SHP77 treated with DMSO at 0.1 percent for 48 hours (cell line): Measurements from ENCODE around the gene NSG2.

Source experiments
- DNase-seq: peaks from one replicate; lab custom pipeline; 2025; lab: John Stamatoyannopoulos, UW

NSG2 gene

DNA sequence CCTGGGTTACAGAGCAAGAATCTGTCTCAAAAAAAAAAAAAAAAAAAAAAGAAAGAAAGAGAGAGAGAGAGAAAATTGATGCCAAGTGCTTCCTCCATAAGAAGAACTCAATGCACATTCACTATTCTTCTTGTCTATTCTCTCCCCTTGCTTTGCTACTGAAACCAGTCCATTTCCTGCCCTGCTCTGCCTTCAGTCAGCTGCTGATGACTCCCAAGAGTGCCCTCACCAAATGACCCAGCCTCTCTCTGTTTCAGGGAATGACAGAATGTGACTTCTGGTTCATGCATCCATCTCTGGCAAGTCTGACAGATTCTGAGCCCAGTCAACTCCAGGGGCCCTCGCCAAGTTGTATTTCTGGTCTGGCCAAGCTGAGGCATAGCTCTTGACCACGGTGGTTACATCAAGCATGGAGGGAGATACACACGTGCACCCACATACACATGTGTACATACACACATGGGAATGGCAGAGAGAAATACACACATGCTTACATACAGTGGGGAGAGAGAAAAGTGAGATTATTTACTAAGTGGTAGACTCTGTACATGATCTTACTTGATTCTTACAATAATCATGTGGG, 106.2 kb downstream of the NSG2 start:
- no peak for DNase-seq

DNA sequence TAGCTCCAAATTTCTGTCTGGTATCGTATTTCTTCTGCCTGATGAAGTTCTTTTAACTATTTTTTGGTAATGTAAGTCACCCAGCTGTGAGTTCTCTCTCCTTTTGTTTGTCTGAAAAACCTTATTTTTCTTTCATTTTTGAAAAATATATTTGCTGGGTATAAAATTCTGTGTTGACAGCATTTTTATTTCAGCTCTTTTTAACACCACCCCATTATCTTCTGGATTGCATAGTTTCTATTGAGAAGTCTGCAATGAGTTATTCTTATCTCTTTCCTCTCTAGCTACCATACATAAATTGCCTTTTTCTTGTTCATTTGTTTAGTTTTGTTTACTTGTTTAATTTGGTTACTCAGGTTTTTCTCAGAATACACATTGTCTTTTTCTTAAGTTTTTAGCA, 109.1 kb downstream of the NSG2 start:
- no peak for DNase-seq

DNA sequence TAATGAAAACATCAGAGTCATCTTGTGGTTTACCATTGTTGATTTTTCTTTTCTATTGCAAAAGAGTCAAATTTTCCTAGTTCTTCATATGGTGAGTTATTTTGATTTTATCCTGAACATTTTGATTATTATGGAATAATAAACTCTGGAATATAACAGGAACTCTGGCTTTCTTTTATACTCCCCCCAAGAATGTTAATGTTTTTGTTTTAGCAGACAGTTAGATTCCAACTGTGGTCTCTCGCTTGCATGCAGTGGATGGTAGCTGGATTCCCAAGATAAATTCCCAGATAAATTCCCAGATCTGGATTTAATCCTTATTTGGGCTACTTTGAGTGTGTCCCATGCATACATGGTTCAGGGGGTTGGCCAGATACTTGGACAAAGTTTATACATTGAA, 109.8 kb downstream of the NSG2 start:
- no peak for DNase-seq

DNA sequence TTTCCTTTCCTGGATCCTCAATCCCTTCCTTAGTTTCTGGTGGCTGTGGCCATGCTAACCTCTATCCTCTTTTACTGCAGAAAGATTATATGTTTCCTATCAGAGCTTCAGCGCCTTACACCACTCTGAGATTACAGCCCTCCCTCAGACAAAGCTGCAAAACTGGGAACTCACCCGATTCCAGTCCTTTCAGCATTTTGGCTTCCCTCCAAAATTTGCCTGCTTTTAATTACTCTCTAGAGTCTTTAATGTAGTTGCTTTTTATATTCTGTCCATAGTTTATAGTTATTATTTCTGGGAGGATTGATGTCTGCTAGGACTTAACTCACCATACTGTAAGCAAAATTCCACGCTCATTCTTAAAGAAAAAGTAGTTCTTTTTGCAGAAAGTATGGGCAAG, 110.2 kb downstream of the NSG2 start:
- no peak for DNase-seq

DNA sequence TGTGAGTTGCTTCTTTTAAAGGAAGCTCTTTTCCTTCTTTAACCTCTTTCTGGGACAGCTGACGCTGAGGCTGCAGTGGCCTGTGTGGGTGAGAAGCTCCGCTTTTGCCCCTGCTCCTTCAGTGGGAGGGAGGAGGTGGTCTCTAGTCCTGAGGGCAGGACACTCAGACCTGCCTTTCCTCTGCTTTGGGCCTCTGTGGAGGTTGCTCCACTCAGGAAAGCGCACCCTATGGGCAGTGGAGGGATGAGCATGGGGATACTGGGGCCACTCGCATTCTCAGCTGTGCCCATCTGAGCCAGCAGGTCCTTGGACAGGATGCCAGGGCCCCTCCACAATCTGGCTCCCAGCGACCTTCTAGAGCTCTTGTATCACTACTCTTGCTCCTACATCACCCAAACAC, 111.5 kb downstream of the NSG2 start:
- no peak for DNase-seq
